Heart right ventricle (tissue), 16 donors: ENCODE measurements around the gene CEP170. TPM values are rescaled to one million over a fixed set of nuclear protein-coding genes. Genes with fewer than 3 reads are reported as not detected.

ENCODE experiments used
- ATAC-seq, 8 donors: fragments of 200-7000 bp; cut with Tn5 transposase; one replicate each; pipeline ENCODE4 v1.9.1; 2020; ENCODE audit warnings: mild to moderate bottlenecking in 8 of 8, moderate library complexity in 8 of 8, moderate number of reproducible peaks in 1 of 8
- DNase-seq, 2 donors: peaks; one replicate each; pipeline ENCODE4 v3.0.0-alpha.2; 2020
- H3K27ac ChIP-seq, 10 donors: fragments of 200-600 bp; sonication (generic) in 2 of 10; one replicate each; pipeline versions ENCODE4 v1.5.0 to v1.8.0; 2020 to 2022; ENCODE audit warnings: mild to moderate bottlenecking in 3 of 10
- H3K27me3 ChIP-seq, 7 donors: fragments of 200-600 bp; one replicate each; pipeline ENCODE4 v1.8.0; 2021 to 2022; ENCODE audit warnings: mild to moderate bottlenecking in 2 of 7
- H3K36me3 ChIP-seq, 9 donors: fragments of 200-600 bp; sonication (generic) in 1 of 9; one replicate each; pipeline versions ENCODE4 v1.5.0 to v1.8.0; 2020 to 2022; ENCODE audit warnings: mild to moderate bottlenecking in 2 of 9
- H3K4me1 ChIP-seq, 9 donors: fragments of 200-600 bp; sonication (generic) in 1 of 9; one replicate each; pipeline versions ENCODE4 v1.5.0 to v1.8.0; 2020 to 2022; ENCODE audit warnings: mild to moderate bottlenecking in 4 of 9
- H3K4me3 ChIP-seq, 10 donors: fragments of 200-600 bp; sonication (generic) in 2 of 10; one replicate each; pipeline versions ENCODE4 v1.5.0 to v1.8.0; 2020 to 2022; ENCODE audit warnings: mild to moderate bottlenecking in 7 of 10, moderate library complexity in 2 of 10
- H3K9me3 ChIP-seq, 11 donors: fragments of 200-600 bp in 10 of 11; sonication (generic) in 2 of 11; one replicate each; pipeline versions ENCODE4 v1.5.0 to v1.8.0; 2013 to 2022; ENCODE audit warnings: mild to moderate bottlenecking in 2 of 11, control low read depth in 1 of 11, moderate library complexity in 1 of 11
- CTCF ChIP-seq, 9 donors: fragments of 200-600 bp; sonication (generic) in 2 of 9; IDR thresholded peaks; one replicate each; pipeline versions ENCODE4 v1.5.0 to v1.8.0; 2021 to 2022; ENCODE audit warnings: antibody characterized with exemption in 9 of 9, mild to moderate bottlenecking in 5 of 9, moderate library complexity in 1 of 9
- WGBS, 2 donors: extraction: QIAGEN DNeasy Blood & Tissue Kit; methylation state at CpG; one replicate each; pipeline ENCODE4 v1.1.7; 2013; ENCODE audit warnings: inconsistent platforms in 1 of 2; 5-methylcytosine and 5-hydroxymethylcytosine counted together
- intact Hi-C, 10 donors: fragments of 100-400 bp; cut with DNase I; formaldehyde crosslinking; loops; one replicate each; pipeline versions ENCODE4 v1.11.1 to v1.14.2; 2022
- polyA plus RNA-seq, 2 donors: library from polyadenylated mRNA; stranded (reverse); fragments of 200-250 nt; gene quantifications; one replicate each; pipeline ENCODE4 v1.2.3, GENCODE V29; 2013
- total RNA-seq, 10 donors: library from RNA; stranded (reverse); fragmentation: NEBNext Ultra II Directional in 3 of 10; extraction: Animal tissue kit (Norgen Biotek cat#: 25700) in 3 of 10; gene quantifications; one replicate each; pipeline versions ENCODE4 v1.2.1 to v1.2.4, GENCODE V29; 2021 to 2023
- donor health status: Arrhythmogenic right ventricular cardiomyopathy.
- donor health status: ischemic (EF 13 %, LVEDD 7.1; RV severe dilation, severe dysfunction).
- donor health status: healthy with polysubstance abuse.
- donor health status: DM: no; HTN: yes; CAD: no.
- donor health status: DM: no; HTN: no; CAD: no.
- donor health status: ischemic (EF 25% LVEDD 6.9; RV normal size, moderate dysfunction).
- donor health status: ischemic (EF 25% LVEDD 5.7; RV mildly dilated, moderate dysfunction).
- donor health status: healthy.
- donor health status: DM: yes; HTN: yes; CAD: no.
- donor health status: Ischemic cardiomyopathy.
- donor health status: ischemic (EF 35%, LVEDD 5.7; RV mildly dilated, moderate dysfunction).
- donor health status: nonischemic (EF 11% LVEDD 7.7; RV severe dilation, severe dysfunction).
- donor health status: DM: yes; HTN: yes; CAD: no.
- donor health status: PGD.
- donor health status: ischemic (EF 29% LVEDD 5.4; RV normal size, mild dysfunction).
- donor health status: nonischemic (EF 23%, LVEDD 6.1; RV moderate dilation, normal function).

Gene CEP170
- total and polyA plus RNA-seq, 12 donors, result 7.3 to 75.5 (median 50.4) TPM

DNA sequence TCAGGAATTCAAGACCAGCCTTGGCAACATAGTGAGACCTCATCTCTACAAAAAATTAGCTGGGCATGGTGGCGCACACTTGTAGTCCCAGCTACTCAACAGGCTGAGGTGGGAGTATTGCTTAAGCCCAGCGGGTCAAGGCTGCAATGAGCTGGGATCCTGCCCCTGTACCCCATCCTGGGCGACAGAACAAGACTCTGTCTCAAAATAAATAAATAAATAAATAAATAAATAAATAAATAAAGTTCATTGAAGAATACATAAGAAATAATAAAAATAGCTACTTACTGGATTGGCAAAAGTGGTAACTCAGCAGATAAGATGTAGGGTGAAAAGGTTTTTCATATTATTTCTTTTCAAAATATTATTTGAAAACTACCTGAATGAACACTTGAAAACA is 5.9 kb downstream of the CEP170 start:
- H3K36me3 ChIP-seq, result no peaks in the 10 kb centered on the region
- H3K27me3 ChIP-seq, result no peaks in the 10 kb centered on the region
- ATAC-seq (no peak), DNase-seq (no peak)
- intact Hi-C loops, result no loop called here
- peak overlapping the region in 4 of 10 donors; percentile 63 to 95 (median 72) for H3K27ac ChIP-seq
- TF ChIP-seq CTCF (IDR thresholded peaks at IDR 0.05), result no peak
- no peak overlapping the region for H3K4me3 ChIP-seq
- H3K4me1 ChIP-seq, result peaks cover 3 to 88% (median 67%) of the 10 kb centered on the region in 9 donors
- WGBS, 2 donors, result 95 to 97% methylated on average over 3 of the region's 3 CpGs
- no peaks in the 10 kb centered on the region for H3K9me3 ChIP-seq

DNA sequence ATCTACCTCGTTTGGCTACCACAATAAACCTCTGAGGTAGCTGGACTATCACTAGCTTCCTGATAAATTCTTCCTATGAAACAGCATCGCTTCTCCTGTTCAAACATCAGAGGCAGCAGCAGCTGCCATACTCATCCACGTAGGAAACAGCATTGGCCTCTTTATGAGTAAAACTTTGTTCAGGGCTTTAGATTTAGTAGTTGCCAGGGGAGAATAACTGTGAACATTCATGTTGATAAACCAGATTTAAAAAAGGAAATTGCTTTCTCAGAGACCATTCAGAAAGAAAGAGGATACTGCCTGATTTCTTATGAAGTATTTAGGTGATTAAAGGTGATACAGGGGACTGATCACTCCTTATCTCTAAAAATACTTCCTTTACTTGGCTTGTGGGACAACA is 7.2 kb downstream of the CEP170 start:
- WGBS, 2 donors, result 56 to 65% methylated on average over 3 of the region's 3 CpGs
- H3K36me3 ChIP-seq, result peaks cover 0 to 2% (median 0%) of the 10 kb centered on the region in 9 donors
- DNase-seq (no peak), ATAC-seq (no peak)
- H3K4me1 ChIP-seq, result peaks cover 3 to 94% (median 58%) of the 10 kb centered on the region in 9 donors
- H3K9me3 ChIP-seq, result no peaks in the 10 kb centered on the region
- H3K27me3 ChIP-seq, result no peaks in the 10 kb centered on the region
- no peak overlapping the region for H3K4me3 ChIP-seq
- intact Hi-C loops, result no loop called here
- no peak for TF ChIP-seq CTCF (IDR thresholded peaks at IDR 0.05)
- peak overlapping the region in 4 of 10 donors; percentile 5 to 69 (median 34) for H3K27ac ChIP-seq

DNA sequence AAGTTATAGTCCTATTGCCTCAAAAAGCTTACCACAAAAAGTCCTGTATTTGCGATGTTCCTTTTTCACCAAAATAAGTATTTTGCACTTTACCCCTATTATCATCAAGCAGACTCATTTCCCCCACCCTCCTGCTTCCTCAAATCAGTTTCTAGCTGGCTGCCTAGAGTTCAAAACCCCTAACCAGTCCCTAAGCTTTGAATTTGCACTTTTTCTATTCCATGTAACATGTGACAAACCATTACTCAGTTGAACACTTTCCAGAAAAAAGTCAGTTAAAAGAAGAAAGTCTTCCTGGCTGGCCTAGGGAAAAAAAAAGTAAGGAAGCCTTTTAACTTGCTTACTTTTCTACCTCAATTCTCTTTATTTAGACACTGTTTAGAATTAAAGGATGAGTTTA is 8.2 kb downstream of the CEP170 start:
- TF ChIP-seq CTCF (IDR thresholded peaks at IDR 0.05), result no peak
- peaks cover 3 to 85% (median 54%) of the 10 kb centered on the region in 9 donors for H3K4me1 ChIP-seq
- intact Hi-C loops, result no loop called here

GRCh38 chr1:243244432-243244841 is 10.6 kb downstream of the CEP170 start:
- no peaks in the 10 kb centered on the region for H3K27me3 ChIP-seq
- 76 to 91% methylated on average over 9 of the region's 9 CpGs for WGBS, 2 donors
- no peak for TF ChIP-seq CTCF (IDR thresholded peaks at IDR 0.05)
- no peaks in the 10 kb centered on the region for H3K9me3 ChIP-seq
- intact Hi-C loops, result no loop called here
- H3K4me3 ChIP-seq, result no peak overlapping the region
- ATAC-seq (no peak), DNase-seq (no peak)
- peak overlapping the region in 1 of 10 donors; percentile 64 for H3K27ac ChIP-seq
- peaks cover 0 to 15% (median 0%) of the 10 kb centered on the region in 9 donors for H3K36me3 ChIP-seq
- peaks cover 0 to 71% (median 33%) of the 10 kb centered on the region in 9 donors for H3K4me1 ChIP-seq

More for the DNA sequence above, 8.2 kb downstream of the CEP170 start:
- ATAC-seq (peak in 5 of 8 donors; percentile 18 to 49 (median 46)), DNase-seq (no peak)
- Histone ChIP-seq H3K9me3 (no peaks in the 10 kb centered on the region), H3K36me3 (peaks cover 0 to 5% (median 0%) of the 10 kb centered on the region in 9 donors), H3K27ac (peak overlapping the region in 3 of 10 donors; percentile 16 to 69 (median 41)), H3K4me3 (no peak overlapping the region), H3K27me3 (no peaks in the 10 kb centered on the region)
- WGBS, 2 donors, result 89 to 91% methylated on average over 1 of the region's 1 CpG
